Right renal cortex interstitium (tissue), 3 donors: ENCODE results near the gene CACNG7. TPM values are rescaled to one million over a fixed set of nuclear protein-coding genes. Genes with fewer than 3 reads are reported as not detected.
"Not testable (repeated sequence)": the region's sequence is repeated elsewhere in the genome, so short reads cannot be mapped to it uniquely, and the experiment has no call there.

Source experiments
- DNase-seq, 3 donors: peaks; one replicate each; pipeline ENCODE4 v3.0.0-alpha.2; 2013; ENCODE audit warnings: low read depth in 3 of 3, low spot score in 2 of 3
- polyA plus RNA-seq, 3 donors: library from polyadenylated mRNA; unstranded; fragments of 120-200 nt; gene quantifications; one replicate each; pipeline ENCODE4 v1.2.1, GENCODE V29; 2013; ENCODE audit not compliant: insufficient read length in 3 of 3

CACNG7 gene
- polyA plus RNA-seq = under 1 TPM; 0.50 to 0.89 (median 0.68) TPM

GRCh38 chr19:53908935-53909415 is at the start of gene CACNG7:
Gene CACNG7 (plus strand): TSS chr19:53909278. CDS start chr19:53912832, 3,554 bp downstream.
- no peak for DNase-seq

GRCh38 chr19:53864308-53864836 is 44.7 kb upstream of the CACNG7 start:
- no peak for DNase-seq

GRCh38 chr19:53865523-53865917 is 43.6 kb upstream of the CACNG7 start:
- no peak for DNase-seq

GRCh38 chr19:53865918-53866864 is 42.9 kb upstream of the CACNG7 start:
- no peak for DNase-seq

- DNase-seq = no peak
Observed at GRCh38 chr19:53866865-53867224, 42.2 kb upstream of the CACNG7 start.

- DNase-seq = peak; percentile 99 to 100 (median 99)
Observed at GRCh38 chr19:53867225-53868090, 41.6 kb upstream of the CACNG7 start, which contains the start of gene MYADM. Gene MYADM (plus strand): TSS chr19:53867883. CDS start chr19:53873530, 5,647 bp downstream.

GRCh38 chr19:53868091-53868891 is 40.8 kb upstream of the CACNG7 start:
- DNase-seq = no peak

- peak in 1 of 3 donors; percentile 78 for DNase-seq
Observed at GRCh38 chr19:53868892-53869804, 39.9 kb upstream of the CACNG7 start.

- not testable (repeated sequence) for DNase-seq
Observed at GRCh38 chr19:53869805-53870484, 39.1 kb upstream of the CACNG7 start.

GRCh38 chr19:53870485-53870844 is 38.6 kb upstream of the CACNG7 start:
- no peak for DNase-seq

GRCh38 chr19:53871454-53871853 is 37.6 kb upstream of the CACNG7 start:
- DNase-seq = no peak

- no peak for DNase-seq
Observed at GRCh38 chr19:53872762-53873161, 36.3 kb upstream of the CACNG7 start.

GRCh38 chr19:53873773-53874605 is 35.1 kb upstream of the CACNG7 start:
- no peak for DNase-seq

- no peak for DNase-seq
Observed at GRCh38 chr19:53874606-53874990, 34.5 kb upstream of the CACNG7 start.

GRCh38 chr19:53875602-53876325 is 33.3 kb upstream of the CACNG7 start:
- DNase-seq = no peak

- no peak for DNase-seq
Observed at GRCh38 chr19:53876651-53877224, 32.3 kb upstream of the CACNG7 start.

- no peak for DNase-seq
Observed at GRCh38 chr19:53877361-53877766, 31.7 kb upstream of the CACNG7 start.
